Measurements from ENCODE around the gene CIDEB.

- TF ChIP-seq, protein P1, sequence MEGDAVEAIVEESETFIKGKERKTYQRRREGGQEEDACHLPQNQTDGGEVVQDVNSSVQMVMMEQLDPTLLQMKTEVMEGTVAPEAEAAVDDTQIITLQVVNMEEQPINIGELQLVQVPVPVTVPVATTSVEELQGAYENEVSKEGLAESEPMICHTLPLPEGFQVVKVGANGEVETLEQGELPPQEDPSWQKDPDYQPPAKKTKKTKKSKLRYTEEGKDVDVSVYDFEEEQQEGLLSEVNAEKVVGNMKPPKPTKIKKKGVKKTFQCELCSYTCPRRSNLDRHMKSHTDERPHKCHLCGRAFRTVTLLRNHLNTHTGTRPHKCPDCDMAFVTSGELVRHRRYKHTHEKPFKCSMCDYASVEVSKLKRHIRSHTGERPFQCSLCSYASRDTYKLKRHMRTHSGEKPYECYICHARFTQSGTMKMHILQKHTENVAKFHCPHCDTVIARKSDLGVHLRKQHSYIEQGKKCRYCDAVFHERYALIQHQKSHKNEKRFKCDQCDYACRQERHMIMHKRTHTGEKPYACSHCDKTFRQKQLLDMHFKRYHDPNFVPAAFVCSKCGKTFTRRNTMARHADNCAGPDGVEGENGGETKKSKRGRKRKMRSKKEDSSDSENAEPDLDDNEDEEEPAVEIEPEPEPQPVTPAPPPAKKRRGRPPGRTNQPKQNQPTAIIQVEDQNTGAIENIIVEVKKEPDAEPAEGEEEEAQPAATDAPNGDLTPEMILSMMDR (conservative IDR thresholded peaks at IDR 0.05 in 1 of 2, IDR thresholded peaks at IDR 0.05 in 1 of 2; ENCODE audit: extremely low read depth in 1 of 2, insufficient read depth in 1 of 2, low read depth in 1 of 2, low read length in 2 of 2): no peak
- no peak for TF ChIP-seq EZH2 (IDR thresholded peaks at IDR 0.05; ENCODE audit: borderline replicate concordance, low read length)
Measured at GRCh38 chr14:24316597-24316950, 8.8 kb upstream of the CIDEB start.

All from mammary epithelial cell (primary cell).